Measurements from ENCODE around the gene FNTB. TPM values are rescaled to one million over a fixed set of nuclear protein-coding genes. Genes with fewer than 3 reads are reported as not detected.

Gene FNTB
- total and polyA plus RNA-seq, 2 of the 8 experiments (the other 6 are each of a cell fraction or from before 2014, with no cell fraction given): 16.0 to 20.7 TPM

DNA sequence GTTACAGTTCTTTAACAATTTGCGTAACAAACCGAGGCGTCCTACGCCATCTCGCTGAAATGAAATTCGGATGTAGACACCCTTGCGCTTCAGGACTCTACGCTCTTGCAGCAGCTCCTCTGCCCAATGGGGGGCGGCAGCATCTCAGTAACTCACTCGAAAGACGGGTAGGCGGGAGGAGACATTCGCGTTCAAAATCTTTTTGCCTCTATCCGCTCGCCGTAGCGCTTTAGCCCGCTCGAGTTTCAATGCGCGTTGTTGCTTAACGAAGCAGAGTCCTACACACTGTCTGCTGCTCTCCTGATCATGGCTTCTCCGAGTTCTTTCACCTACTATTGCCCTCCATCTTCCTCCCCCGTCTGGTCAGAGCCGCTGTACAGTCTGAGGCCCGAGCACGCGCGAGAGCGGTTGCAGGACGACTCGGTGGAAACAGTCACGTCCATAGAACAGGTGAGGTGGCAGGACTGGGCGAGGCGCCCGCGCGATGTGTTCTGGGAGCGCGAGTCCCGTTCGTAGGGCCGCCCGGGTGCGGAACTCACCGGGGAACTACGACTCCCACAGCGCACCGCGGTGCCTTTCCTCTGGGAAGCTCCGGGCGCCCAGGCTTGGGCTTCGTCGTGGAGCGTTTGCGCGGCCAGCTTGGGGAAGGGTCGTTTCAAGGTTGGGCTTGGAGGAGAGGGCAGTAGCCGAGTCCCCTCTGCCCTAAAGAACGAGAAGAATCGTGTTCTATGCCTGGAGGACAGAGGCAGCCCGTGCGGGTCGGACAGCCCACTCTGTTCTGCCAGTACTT lies at the start of gene FNTB (continued):
- peak; percentile 1; the same call in 1 of the 2 replicates for TF ChIP-seq BACH1 (IDR thresholded peaks at IDR 0.05; ENCODE audit: low read length)
